ENCODE results near the gene XPNPEP2.

GRCh38 chrX:129790146-129790545 lies 51.4 kb downstream of the XPNPEP2 start:
- TF ChIP-seq, protein P1, sequence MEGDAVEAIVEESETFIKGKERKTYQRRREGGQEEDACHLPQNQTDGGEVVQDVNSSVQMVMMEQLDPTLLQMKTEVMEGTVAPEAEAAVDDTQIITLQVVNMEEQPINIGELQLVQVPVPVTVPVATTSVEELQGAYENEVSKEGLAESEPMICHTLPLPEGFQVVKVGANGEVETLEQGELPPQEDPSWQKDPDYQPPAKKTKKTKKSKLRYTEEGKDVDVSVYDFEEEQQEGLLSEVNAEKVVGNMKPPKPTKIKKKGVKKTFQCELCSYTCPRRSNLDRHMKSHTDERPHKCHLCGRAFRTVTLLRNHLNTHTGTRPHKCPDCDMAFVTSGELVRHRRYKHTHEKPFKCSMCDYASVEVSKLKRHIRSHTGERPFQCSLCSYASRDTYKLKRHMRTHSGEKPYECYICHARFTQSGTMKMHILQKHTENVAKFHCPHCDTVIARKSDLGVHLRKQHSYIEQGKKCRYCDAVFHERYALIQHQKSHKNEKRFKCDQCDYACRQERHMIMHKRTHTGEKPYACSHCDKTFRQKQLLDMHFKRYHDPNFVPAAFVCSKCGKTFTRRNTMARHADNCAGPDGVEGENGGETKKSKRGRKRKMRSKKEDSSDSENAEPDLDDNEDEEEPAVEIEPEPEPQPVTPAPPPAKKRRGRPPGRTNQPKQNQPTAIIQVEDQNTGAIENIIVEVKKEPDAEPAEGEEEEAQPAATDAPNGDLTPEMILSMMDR (IDR thresholded peaks at IDR 0.05; ENCODE audit: low read depth, low read length, missing input control) = no peak
- TF ChIP-seq, protein P2, sequence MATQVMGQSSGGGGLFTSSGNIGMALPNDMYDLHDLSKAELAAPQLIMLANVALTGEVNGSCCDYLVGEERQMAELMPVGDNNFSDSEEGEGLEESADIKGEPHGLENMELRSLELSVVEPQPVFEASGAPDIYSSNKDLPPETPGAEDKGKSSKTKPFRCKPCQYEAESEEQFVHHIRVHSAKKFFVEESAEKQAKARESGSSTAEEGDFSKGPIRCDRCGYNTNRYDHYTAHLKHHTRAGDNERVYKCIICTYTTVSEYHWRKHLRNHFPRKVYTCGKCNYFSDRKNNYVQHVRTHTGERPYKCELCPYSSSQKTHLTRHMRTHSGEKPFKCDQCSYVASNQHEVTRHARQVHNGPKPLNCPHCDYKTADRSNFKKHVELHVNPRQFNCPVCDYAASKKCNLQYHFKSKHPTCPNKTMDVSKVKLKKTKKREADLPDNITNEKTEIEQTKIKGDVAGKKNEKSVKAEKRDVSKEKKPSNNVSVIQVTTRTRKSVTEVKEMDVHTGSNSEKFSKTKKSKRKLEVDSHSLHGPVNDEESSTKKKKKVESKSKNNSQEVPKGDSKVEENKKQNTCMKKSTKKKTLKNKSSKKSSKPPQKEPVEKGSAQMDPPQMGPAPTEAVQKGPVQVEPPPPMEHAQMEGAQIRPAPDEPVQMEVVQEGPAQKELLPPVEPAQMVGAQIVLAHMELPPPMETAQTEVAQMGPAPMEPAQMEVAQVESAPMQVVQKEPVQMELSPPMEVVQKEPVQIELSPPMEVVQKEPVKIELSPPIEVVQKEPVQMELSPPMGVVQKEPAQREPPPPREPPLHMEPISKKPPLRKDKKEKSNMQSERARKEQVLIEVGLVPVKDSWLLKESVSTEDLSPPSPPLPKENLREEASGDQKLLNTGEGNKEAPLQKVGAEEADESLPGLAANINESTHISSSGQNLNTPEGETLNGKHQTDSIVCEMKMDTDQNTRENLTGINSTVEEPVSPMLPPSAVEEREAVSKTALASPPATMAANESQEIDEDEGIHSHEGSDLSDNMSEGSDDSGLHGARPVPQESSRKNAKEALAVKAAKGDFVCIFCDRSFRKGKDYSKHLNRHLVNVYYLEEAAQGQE (IDR thresholded peaks at IDR 0.05) = no peak
- TF ChIP-seq GABPA (IDR thresholded peaks at IDR 0.05 in 1 of 2, conservative IDR thresholded peaks at IDR 0.05 in 1 of 2) (no peak), RAD21 (IDR thresholded peaks at IDR 0.05) (no peak), ZBTB33 (IDR thresholded peaks at IDR 0.05) (no peak), NR2F2 (IDR thresholded peaks at IDR 0.05) (no peak)

All from liver (tissue), 3 donors.